UCSD-AML1 (cell line): ENCODE data around the gene RAB34.

Experiments
- DNase-seq: peaks from one replicate; lab custom pipeline; 2025; ENCODE audit not compliant: unreplicated experiment; lab: John Stamatoyannopoulos, UW

Gene RAB34, protein sequence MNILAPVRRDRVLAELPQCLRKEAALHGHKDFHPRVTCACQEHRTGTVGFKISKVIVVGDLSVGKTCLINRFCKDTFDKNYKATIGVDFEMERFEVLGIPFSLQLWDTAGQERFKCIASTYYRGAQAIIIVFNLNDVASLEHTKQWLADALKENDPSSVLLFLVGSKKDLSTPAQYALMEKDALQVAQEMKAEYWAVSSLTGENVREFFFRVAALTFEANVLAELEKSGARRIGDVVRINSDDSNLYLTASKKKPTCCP

DNA sequence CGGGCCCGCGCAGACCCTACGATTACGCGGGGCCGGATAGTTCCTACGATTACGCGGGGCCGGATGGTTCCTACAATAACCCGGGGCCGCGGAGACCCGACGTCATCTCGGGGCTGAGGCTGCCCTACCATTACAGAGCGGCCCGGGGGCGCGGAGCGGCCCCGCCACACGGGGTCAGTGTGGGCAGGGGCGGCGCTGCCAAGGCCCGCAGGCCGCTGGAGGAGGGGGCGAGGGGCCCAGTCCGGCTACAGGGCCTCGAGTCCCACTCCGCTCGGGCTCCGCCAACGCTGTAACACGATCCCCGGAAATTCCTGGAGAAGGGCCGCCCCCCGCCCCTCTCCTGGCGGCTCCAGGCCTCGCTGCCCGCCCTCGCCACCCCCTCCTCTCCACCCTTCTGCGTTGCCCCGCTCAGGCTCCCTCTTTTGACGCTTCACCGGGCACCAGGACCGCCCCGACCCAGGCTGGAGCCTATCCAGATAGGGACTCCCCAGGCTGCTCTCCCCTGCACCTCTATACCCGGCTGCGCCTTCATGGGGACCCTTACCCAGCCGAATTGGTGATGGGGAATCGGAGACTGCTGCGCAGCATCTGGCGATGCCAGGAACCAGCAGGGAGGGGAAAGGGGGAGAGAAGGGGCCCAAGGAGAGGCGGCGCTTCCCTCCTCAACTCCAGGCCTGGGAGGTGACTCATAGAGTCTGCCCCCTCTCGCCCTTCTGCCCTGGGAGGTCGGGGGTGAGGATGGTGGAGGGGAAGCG lies at the start of gene RAB34:
Gene RAB34 (minus strand): TSS at position 291 of the 755 bp plus-strand sequence. CDS start 602 bp downstream, outside the sequence.
- DNase-seq: peak; percentile 84

DNA sequence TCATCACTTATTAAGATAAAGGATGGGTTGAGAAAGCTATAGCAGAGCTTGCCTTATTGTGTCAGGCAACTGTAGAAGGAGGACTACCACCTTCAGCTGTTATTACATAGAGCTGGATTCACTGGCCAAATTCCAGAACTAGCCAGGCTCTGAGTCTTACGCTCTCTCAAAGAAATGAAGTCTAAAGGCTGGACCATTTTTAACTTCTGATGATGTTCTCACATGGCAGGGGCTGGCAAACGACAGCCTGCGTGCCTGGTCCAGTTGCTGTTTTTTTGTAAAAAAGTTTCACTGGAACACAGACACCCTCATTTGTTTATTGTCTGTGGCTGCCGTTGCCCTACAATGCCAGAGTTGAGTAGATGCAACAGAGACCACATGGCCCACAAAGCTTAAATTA lies 47.4 kb upstream of the RAB34 start:
- no peak for DNase-seq

DNA sequence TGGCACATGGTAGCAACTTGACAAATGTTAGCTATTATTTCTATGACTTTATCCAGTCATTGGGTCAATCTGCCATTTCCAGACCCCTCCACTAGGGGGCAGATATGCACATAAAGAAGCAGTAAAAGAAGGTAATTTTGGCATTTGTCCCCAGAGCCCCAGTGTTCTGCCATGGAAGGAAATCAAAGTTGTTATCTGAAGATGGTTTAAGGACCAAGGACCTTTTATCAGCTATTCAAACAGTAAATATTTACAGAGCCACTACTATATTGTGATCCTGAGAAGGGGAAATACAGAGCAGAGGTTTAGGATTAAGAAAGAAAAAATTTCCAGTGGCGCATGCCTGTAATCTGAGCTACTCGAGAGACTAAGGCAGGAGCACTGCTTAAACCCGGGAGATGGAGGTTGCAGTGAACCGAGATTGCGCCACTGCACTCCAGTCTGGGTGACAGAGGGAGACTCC lies 46.2 kb upstream of the RAB34 start:
- DNase-seq: peak; percentile 27

DNA sequence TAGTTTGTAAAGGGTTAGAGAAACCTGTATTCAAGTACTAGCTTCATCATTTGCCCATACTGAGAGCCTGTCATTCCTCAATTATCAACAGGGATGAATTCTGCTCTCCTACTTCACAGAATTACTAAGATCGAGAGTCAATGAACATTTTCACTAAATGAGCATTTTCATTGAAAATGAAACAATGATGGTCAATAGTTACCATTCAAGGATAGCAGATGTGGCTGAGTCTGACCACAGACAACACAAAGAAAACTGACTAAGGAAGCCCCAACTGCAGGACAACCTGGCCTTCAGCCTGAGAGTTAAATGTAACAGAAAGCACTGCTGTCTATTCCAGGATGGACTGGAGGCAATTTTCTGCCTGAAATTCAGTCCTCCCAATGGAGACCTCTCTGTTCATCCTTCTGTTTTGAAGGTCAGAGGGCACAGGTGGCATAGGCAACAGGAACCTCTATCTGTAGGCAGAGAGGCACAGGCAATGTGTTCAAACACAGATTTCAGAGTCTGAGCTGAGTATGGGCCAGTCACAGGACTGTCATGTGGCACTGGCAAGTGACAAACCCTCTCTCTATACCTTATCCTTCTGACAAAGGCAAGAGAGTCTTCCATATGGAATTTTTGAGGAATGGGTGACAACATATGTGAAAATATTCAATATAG lies 45.6 kb upstream of the RAB34 start:
- DNase-seq: no peak

DNA sequence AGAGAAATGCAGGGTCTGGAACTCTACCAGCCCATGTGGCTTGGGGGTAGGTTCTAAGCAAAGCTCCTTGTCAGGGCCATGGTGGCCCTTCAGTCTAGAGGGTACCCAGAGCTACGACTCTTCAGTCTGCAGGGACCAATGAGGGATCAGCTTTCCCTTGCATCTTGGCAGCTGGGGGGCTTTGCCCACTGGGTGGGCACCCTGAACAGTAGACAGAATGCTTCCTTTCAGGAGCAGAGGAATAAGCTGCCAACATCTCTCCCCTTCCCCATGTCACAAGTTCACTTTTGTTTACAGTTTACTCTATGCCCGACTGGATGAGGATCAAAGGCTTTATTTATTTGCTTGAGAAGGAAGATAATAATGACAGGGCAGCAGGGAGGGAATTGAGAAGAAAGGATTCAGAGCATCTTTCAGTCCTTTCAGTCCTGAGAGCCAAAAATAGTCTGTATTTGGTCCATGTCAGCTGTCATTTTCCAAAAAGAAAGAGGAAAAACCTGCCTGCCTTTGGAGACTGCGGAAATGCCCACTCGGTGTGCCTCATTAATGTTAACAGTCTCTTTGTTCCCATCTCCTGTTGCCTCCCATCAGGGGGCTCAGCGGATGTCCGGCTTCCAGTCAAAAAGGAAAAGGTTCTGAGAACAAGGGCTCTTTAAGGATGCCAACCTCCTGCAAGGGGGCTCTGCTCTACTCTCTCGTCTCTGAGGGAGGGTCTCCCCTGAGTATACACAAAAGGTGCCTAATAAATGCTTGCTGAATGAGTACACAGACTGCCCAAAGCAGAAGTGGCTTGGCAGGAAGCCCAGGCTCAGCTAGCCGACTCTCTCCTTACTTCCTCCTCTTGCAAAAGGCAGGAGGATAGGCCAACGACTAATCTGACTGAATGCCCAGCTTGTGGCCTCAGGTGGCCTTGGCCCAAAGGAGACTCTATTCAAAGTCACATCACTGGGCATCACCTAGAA lies 43.2 kb upstream of the RAB34 start:
- peak; percentile 48 for DNase-seq

DNA sequence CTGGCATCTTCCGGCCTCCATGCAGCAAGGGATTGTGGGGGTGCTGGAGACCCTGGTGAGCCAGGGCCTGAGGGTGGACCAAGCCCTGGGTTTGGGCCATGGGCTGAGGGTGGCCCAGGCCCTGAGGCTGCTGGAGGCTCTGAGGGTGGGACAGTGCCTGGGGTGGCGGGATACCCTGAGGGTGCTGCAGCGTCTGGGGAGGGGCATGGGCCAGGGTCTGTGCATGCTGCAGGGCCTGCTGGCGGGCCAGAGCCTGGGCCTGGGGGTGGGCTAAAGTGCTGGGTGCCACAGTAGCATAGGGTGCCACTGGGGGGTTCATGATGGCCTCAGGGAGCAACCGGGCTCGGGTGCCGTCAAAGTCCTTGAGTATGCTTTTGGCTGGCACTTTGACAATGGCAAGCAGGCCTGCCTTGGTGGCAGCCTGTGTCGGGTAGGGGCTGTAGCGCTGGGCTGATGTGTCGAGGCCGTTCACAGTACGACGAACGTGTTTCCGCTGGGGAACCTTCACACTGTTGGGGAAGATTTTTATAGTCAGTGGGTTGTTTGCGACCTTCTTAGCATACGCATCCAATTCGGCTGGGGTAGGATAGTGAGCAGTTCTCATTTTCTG lies 41.7 kb upstream of the RAB34 start:
- no peak for DNase-seq

DNA sequence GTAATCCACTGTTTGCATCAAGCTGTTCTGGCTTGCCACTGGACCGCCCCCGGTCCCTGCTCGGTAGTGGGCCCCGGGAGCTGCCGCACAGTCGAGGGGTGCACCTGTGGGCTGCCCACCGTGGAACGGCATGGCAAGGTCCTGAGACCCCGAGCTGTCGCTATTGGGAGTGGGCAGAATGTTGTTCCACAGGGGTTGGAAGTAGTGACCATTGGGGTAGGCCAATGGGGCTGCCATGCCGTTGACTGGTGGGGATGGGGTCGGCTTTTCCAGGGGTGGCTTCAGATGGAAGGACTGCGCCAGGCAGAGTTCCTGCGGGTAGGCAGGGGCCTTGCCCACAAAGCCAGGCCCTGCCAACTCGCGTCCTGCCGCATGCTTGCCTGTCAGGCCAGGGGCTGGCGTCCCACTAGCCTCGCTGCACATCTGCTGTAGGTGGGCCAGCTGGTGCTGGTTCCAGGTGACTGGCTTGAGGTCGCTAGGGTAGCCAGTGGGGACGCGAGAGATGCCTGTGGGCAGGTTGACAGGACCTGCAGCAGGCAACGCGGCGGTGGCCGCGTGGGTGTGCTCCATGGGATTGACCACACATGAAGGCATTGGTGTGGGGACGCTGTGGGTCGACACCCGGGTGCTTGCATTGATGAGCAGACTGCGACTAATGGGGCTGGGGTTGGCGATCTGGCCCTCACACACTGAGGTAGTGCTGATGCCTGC lies 40.9 kb upstream of the RAB34 start:
- DNase-seq: no peak

DNA sequence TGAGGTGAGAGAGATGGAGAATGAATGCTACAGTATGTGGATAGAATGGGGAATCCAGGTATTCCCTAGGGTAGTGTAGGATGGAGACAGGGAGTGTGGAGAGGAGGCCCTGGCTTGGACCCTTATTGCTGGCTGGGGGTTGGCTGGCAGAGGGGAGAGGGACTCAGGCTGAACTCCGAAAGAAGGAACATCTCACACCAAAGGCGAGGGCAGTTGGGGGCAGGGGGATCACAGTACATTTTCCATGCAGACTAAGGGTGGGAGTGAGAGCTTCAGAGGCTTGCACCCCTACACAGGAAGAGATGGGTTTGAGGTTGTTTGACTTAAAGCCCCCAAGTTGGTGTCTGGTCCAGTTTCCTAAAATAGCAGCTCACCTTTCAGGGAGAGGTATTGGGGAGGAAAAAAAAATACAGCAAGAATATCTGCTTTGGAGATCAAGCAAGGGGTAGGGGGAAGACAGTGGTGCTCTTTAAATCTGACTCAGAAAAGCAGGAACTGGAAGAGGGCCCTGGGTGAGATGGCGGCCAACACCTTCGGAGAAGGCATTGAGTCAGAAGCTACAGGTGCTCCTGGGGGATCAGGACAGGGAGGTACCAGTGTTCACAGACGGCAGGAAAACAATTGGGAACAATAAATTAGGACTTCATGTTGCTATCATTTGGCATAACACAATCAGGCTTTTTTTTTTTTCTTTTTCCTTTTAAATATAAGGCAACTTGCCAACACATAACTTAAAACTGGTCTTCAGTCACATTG lies 38.6 kb upstream of the RAB34 start:
- DNase-seq: no peak

DNA sequence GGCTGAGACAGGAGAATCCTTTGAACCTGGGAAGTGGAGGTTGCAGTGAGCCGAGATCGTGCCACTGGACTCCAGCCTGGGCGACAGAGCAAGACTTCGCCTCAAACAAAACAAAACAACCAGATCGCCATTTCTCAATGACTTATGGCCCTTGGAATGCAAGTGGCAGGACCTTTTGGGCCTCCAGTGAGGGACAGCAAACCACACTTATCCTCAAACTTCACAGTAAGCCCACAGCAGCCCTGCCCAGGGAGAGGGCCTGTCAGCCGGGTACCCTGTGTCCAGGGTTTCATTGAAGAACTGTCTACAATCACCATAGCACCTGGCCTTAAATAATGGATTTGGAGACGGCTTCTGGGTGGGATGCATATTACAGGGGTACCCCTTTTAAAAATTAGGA lies 37.8 kb upstream of the RAB34 start:
- no peak for DNase-seq

DNA sequence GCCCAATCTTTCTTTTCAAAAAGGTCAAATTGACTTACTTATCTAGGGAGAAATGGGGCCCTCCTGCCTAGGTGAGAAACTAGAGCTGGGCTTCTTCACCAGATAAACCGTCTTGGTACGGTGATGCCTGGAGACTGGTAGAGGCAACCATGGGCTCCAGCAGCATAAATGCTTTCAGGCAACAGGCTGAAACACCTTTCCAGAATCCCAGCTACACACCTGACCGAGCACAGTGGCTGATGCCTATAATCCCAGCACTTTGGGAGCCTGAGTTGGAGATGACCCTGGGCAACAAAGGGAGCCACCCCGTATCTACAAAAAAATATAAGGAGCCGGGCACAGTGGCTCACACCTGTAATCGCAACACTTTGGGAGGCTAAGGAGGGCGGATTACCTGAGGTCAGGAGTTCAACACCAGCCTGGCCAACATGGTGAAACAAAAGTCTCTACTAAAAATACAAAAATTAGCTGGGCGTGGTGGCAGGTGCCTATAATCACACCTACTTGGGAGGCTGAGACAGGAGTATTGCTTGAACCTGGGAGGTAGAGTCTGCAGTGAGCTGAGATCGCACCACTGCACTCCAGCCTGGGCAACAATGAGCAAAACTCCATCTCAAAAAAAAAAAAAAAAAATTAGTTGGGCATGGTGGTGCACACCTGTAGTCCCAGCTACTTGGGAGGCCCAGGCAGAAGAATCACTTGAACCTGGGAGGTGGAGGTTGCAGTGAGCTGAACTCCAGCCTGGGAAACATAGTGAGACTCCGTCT lies 34.1 kb upstream of the RAB34 start:
- DNase-seq: no peak

DNA sequence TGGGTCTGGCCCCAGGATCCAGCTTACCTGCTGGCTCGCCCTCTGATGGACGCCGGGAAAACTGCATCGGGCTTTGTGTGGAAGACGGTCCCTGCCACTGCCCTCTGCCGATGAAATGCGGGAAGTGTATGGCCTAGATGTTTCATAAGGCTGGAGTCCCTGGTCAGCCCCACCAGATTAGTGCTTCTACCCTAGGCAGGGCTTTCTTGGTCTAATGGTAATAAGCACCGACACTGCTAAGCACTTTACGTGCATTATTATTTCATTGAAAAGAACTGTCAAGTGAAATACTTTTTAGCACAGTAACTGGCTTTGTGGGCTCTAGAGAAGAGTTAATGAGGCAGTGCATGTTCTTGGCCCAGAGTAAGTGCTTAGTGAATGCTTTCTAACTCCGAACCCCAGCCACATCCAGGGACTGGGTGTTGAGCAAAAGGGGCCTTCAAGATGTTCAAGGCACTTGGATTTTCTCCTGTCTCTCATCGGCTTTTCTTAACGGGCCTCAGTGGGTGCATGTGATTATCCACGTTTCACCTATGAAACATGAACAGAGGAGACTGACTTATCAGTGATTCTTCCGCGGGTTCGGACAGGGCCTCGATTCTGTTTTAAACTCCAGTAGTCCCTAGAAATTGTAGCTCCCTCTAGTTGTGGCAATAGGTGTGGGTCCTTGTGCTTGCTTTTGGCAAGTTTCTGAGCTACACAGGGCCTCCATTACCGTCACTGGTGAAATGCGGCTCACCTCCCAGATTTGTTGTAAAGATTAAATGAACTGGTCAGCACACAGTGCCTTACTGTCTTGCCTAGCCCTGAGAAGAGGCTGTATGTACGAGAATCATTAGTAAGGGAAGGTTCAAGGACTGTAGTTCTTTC lies 32.7 kb upstream of the RAB34 start:
- peak; percentile 85 for DNase-seq

DNA sequence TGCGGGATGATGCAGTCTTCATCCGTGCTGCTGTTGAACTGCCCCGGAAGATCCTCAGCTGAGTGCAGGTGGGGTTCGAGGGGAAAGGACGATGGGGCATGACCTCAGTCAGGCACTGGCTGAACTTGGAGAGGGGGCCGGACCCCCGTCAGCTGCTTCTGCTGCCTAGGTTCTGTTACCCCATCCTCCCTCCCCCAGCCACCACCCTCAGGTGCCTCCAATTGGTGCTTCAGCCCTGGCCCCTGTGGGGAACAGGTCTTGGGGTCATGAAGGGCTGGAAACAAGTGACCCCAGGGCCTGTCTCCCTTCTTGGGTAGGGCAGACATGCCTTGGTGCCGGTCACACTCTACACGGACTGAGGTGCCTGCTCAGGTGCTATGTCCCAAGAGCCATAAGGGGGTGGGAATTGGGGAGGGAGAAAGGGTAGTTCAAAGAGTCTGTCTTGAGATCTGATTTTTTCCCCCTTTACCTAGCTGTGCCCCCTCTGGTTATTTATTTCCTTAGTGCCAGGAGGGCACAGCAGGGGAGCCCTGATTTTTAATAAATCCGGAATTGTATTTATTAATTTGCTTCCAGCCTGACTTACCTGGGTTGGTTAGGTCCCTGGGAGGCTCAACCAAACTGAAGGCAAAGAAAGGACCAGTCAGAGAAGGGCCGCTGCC lies 32.0 kb upstream of the RAB34 start:
- DNase-seq: no peak

DNA sequence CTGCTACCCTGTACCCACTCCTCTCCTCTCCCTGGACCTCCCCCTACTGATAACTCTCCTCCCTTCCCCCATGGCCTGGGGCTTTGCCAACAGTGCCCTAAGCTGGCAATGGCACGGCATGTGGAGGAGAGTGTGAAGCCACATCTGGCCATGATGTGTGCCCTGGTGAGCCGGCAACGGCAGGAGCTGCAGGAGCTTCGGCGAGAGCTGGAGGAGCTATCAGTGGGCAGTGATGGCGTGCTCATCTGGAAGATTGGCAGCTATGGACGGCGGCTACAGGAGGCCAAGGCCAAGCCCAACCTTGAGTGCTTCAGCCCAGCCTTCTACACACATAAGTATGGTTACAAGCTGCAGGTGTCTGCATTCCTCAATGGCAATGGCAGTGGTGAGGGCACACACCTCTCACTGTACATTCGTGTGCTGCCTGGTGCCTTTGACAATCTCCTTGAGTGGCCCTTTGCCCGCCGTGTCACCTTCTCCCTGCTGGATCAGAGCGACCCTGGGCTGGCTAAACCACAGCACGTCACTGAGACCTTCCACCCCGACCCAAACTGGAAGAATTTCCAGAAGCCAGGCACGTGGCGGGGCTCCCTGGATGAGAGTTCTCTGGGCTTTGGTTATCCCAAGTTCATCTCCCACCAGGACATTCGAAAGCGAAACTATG lies 31.3 kb upstream of the RAB34 start:
- DNase-seq: no peak

DNA sequence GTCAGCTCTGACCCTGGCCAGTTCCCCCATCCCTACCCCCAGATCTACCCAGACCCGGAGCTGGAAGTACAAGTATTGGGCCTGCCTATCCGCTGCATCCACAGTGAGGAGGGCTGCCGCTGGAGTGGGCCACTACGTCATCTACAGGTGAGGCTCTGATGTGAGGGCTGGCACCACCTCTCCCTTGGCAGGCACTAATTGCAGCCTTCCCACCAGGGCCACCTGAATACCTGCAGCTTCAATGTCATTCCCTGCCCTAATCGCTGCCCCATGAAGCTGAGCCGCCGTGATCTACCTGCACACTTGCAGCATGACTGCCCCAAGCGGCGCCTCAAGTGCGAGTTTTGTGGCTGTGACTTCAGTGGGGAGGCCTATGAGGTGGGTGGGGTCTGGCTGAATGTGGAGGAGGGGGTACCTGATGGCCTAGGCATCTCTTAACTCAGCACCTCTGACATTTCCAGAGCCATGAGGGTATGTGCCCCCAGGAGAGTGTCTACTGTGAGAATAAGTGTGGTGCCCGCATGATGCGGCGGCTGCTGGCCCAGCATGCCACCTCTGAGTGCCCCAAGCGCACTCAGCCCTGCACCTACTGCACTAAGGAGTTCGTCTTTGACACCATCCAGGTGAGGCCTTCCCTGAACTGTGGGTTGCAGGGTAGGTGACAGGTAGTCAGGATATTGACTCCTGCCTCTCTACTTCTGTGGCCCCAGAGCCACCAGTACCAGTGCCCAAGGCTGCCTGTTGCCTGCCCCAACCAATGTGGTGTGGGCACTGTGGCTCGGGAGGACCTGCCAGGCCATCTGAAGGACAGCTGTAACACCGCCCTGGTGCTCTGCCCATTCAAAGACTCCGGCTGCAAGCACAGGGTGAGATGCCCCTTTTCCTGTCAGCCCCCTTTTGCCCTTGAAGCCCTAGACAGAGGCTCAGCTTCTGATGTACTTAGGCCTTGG lies 30.4 kb upstream of the RAB34 start:
- DNase-seq: no peak

DNA sequence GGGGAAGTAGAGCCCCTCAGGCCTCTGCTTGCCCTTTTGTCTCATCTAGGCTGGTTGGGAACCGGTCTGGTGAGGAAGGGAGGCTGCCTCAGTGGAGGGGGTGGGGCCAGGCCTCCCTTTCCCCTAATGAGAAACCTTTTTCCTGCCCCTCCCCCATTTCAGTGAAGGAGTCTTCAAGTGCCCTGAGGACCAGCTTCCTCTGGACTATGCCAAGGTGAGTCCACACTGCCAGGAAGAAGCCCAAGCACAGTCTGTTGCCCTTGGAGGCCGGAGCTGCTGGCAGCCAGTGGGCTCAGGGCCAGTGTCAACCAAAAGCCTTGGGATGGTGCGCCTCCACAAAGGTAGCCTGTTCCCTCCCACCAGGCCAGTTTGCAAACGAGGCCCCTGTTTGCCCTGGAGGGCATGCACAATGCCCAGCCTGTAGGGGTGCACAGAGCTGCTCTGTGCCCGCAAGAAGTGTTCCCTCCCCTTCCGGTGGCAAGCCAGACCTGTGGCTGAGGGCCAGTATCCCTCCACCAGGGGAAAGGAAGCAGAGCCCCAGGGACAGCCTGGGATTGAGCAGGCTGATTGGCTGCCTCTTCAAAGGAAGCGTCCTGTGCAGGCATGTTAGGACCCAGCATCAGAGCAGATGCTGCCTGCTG lies 29.5 kb upstream of the RAB34 start:
- DNase-seq: no peak
